HG02610 (cell line): Measurements from ENCODE around the gene PNMA8C.
"Not testable (repeated sequence)": the region's sequence is repeated elsewhere in the genome, so short reads cannot be mapped to it uniquely, and the experiment has no call there.

Experiments
- ATAC-seq: cut with Tn5 transposase; IDR thresholded peaks from one replicate; pipeline ENCODE4 v1.9.1; 2021; ENCODE audit warnings: mild to moderate bottlenecking, moderate library complexity; ENCODE audit not compliant: unreplicated experiment

PNMA8C gene

DNA sequence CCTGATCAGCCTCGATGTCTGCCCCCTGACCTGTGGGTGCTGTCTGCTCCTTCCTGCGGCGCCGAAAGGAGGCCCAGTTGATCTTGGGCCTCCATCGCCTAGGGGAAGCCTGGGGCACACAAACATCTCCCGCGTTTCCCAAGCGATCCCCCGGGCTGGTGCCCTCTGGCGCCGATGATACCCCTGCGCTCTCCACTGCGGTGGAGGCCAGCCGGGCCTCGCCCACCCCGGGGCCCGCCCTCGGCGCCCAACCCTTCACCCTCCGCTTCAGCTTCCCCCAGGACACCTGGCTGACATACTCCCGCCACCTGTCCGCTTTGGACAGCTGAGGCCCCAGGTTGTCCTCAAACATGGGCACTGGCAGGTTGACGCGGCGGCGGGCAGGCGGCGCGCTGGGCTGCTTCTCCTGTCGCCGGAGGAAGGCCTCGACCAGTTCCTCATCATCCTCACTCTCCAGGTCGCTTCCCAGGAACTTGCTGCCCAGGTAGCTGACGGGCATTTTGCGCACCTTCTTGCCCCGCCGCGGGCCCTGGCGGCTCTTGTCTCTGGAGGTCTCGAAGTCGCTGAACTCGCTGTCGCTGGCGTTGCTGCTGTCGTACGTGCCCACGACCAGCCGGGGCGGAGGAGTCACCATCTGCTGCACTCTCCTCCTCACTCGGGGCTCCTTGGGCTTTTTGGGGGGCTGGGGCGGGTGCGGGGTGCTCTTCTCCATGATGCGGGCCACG lies 16.6 kb downstream of the PNMA8C start:
- ATAC-seq, result no peak

DNA sequence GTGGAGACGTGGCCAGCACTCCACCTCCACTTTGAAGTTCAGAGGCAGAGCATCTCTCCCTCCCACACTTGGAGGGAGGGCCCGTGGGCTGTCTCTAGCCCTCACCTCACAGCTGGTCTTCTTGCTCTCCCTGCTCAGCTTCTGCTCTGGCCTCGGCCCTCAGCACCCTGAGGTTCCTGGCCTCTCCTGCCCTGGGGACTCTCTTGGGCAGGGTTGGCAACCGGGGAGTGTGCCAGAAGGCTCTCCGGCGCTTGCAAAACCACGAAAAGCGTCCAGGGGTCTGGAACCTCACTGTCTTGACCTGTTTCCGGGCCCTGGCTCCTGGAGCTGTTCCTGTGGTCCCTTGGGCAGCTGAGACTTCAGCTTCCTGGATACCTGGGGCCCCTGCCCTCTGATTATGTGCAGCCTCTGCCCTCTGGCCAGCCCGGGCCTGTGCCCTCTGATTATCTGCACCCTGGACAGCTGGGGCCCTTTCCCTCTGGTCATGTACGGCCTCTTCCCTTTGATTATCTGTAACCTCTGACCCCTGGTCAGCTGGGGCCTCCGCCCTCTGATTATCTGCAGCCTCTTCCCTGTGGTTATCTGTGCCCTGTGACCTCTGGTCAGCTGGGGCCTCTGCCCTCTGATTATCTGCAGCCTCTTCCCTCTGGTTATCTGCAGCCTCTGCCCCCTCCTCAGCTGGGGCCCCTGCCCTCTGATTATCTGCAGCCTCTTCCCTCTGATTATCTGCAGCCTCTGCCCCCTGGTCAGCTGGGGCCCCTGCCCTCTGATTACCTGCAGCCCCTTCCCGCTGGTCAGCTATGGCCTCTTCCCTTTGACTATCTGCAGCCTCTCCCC lies 17.4 kb downstream of the PNMA8C start:
- no peak for ATAC-seq

DNA sequence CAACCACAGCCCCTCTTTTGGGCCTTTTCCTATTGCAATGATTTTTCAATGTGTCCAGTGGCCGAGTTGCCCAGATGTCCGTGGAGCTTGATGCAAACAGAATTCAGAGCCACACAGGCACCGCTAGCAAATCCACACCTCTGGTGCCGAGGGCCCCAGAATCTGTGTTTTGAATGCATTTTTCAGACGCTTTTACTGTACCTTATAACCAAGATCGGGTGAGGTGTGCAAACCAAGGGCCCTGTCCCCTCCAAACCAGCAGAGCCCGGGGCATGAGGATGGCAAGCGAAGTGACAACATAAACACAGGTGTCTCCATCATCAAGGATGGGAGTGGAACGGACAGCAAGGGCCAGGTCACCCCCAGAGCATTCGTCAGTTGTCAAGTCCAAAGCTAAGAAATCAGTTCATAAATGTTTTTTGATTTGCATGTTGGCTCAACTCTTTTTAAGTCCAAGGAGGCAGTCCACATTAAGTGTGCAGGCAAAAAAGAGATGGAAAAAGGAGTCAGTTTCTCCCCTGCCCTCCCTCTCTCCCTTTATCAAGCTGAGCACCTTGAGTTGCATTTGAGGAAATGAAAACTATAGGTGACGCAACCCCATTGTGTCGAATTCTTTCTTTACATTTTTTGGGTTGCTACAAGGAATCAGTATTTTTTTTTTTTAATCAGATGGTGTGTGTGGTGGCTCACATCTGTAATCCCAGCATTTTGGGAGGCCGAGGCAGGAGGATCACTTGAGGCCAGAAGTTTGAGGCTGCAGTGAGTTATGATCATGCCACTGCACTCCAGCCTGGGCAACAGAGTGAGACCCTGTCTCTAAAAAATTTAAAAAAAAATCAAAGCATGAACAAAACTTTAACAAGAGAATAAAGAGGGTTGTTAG lies 18.3 kb downstream of the PNMA8C start:
- ATAC-seq, result no peak

DNA sequence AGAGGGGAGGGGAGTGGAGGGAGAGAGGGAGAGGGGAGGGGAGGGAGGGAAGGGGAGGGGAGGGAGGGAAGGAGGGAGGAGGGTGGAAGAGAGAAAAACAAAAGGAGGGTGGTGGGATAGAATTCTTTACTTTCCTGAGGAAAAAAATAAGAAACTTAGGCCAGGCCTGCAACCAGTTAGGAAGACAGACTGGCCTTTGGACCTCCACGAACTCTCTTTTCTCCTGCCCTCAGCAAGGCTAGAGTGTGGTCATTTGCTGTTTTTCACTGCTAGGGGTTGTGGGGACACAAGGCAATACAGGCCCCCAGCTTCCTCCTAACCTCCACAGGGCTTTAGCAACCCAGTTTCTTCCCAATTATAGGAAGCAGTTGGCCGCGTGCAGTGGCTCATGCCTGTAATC lies 19.5 kb downstream of the PNMA8C start:
- ATAC-seq, result no peak

GRCh38 chr19:46408664-46409039 lies 20.1 kb downstream of the PNMA8C start:
- no peak for ATAC-seq

DNA sequence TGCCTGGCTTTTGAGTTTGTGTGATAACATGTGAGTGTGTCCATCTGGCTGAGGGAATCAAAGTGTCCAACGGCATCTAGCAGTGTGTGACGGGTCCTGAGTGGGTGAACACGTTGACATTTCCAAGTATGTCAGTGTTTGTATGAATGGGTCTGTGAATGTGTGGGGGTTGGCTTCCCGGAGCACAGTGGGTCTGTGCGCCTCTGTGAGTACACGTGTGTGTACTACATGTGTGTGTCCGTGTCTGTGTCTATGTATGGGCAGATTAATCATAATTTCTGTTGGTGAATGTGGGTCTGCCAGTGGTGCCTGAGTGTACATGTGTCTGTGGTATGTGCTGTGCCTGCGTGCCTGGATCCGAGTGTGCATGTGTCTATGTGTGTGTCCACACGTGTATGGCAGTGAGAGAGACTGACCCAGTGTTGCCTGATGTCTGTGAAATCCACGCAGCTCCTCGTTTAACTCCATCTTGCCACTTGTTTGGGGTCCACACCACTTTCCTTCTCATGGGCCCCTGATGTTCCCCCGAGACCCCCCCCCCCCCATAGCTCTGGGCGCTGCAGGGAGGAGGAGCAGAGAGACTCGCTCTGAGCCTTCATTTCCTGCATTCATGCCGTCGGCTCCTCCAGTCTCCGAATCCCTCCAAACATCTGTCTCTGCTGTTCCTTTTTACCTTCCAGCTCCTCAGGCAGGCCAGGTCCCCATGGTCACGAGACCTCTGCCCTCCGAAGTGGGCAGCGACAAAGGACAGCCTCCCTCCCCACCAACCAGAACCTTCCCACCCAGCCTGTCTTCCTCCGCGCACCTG lies 20.7 kb downstream of the PNMA8C start:
- no peak for ATAC-seq

GRCh38 chr19:46406976-46407375 lies 21.8 kb downstream of the PNMA8C start:
- ATAC-seq, result no peak

GRCh38 chr19:46404753-46405468 lies 23.8 kb downstream of the PNMA8C start:
- no peak for ATAC-seq

GRCh38 chr19:46404055-46404752 lies 24.5 kb downstream of the PNMA8C start:
- no peak for ATAC-seq

GRCh38 chr19:46402725-46403124 lies 26.0 kb downstream of the PNMA8C start:
- ATAC-seq, result no peak

DNA sequence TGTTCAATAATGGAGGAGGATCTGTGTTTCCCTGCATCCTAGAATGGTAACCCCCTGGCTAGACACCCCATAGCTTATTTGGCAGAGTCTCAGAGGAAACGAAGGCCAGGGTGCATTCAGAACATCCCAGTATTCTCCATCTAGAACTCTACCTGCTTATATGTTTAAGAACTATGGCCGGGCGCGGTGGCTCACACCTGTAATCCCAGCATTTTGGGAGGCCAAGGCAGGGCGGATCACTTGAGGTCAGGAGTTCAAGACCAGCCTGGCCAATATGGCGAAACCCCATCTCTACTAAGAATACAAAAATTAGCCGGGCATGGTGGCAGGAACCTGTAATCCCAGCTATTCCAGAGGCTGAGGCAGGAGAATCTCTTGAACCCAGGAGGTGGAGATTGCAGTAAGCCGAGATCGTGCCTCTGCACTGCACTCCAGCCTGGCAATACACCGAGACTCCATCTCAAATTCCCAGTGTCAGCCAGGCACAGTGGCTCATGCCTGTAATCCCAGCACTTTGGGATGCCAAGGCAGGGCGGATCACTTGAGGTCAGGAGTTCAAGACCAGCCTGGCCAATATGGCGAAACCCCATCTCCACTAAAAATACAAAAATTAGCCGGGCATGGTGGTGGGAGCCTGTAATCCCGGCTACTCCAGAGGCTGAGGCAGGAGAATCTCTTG lies 30.8 kb downstream of the PNMA8C start:
- ATAC-seq, result not testable (repeated sequence)

DNA sequence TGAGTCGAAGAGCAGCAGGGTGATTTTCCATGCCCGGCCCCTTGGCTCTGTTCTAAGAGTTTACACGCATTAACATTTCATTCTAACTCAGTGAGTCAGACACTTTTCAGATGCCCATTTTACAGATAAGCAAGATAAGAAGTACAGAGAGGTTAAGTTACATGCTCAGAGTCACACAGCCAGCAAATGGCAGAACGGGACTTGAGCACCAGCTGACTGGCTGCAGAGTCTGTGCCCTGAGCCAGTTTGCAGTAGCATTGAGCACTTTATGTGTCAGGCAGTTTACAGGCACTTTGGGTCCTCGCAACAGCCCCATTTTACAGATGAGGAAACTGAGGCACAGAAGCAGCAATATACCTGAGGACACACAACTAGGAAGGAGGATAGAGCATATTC lies 34.3 kb downstream of the PNMA8C start:
- ATAC-seq, result no peak

DNA sequence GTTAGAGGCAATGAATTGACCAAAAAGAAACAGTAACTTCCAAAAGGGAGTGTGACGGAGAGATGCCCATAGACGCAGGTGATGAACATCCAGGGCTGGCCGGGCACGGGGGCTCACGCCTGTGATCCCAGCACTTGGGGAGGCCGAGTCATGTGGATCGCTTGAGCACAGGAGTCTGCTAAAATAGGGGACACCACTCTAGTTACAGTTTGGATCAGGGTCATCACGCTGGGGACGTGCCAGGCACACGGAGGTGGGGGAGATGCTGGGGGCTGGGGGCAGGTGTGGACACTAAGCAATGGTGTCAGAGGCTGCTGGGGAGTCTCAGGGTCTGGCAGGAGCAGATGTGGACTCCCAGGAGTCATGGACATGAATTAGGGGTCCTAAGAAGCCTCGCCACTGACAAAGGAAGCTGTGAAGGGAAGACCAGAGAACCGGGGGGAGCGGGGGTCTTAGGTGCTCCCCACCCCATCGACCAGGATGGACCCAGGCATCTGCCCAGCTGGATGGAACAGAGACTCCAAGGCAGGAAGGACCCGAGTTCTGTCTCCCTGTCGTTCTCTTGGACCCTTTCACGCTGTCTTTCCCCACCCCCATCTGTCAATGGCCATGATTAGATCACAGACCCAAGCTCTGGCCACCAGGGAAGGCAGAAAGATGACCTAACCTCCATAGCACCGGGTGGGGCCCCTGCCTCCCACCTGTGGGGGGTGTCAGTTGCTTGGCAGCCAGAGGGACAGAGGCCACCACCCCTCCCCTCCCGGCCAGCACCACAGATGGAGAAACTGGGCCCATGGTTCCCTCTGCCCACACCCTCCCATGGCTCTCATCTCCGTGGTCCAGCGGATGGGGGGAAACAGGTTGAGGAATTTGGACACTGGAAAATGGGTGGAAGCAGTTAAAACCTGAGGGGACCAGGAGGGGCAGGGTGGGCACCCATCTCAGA lies 35.0 kb downstream of the PNMA8C start:
- no peak for ATAC-seq

DNA sequence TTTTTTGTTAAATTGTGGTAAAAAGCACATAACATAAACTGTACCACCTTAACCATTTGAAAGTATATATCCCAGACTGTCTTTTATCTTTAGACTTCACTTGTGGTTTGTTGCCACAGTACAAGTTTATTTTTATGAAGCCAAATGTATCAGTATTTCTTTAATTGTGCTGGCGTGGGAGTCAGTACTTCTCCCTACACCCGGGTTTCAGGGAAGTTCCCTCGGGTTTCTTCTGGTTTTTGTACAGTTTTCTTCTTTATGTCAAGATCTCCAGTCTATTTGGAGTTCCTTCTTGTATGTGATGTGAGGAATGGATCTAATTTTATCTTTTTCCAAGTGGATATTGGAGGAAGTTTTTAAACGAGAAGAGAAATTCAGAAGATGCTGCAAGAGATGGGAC lies 35.9 kb downstream of the PNMA8C start:
- ATAC-seq, result no peak

GRCh38 chr19:46392252-46392801 lies 36.4 kb downstream of the PNMA8C start:
- ATAC-seq, result no peak

- ATAC-seq, result no peak
These were observed 37.2 kb downstream of the PNMA8C start for GRCh38 chr19:46391296-46392251.
